H9 (cell line): Measurements from ENCODE around the gene ACVR2B. TPM values are rescaled to one million over a fixed set of nuclear protein-coding genes. Genes with fewer than 3 reads are reported as not detected.

ENCODE experiments used
- DNase-seq: peaks from one replicate; pipeline ENCODE4 v3.0.0-alpha.2; 2017
- H2AFZ ChIP-seq: one replicate; pipeline ENCODE4 v1.6.1; 2013; ENCODE audit warnings: mild to moderate bottlenecking, low read length, control low read depth, moderate library complexity
- H2AK5ac ChIP-seq: 2 replicates; pipeline ENCODE4 v1.6.1; 2013; ENCODE audit warnings: low read length, control low read depth, mixed read lengths; ENCODE audit not compliant: insufficient read length
- H2BK120ac ChIP-seq: one replicate; pipeline ENCODE4 v1.6.1; 2013; ENCODE audit warnings: low read depth, mild to moderate bottlenecking, low read length, control low read depth, inconsistent platforms; ENCODE audit not compliant: poor library complexity, severe bottlenecking
- H2BK12ac ChIP-seq: 2 replicates; pipeline ENCODE4 v1.6.1; 2013; ENCODE audit warnings: low read length, control low read depth, mixed read lengths, low read depth; ENCODE audit not compliant: insufficient read length
- H2BK15ac ChIP-seq: 2 replicates; pipeline ENCODE4 v1.6.1; 2013; ENCODE audit warnings: low read depth, low read length, control low read depth
- H2BK20ac ChIP-seq: one replicate; pipeline ENCODE4 v1.6.1; 2013; ENCODE audit warnings: low read depth, mild to moderate bottlenecking, low read length, control low read depth, inconsistent platforms; ENCODE audit not compliant: poor library complexity, severe bottlenecking
- H2BK5ac ChIP-seq: 2 replicates; pipeline ENCODE4 v1.6.1; 2013; ENCODE audit warnings: low read length, control low read depth, mixed read lengths; ENCODE audit not compliant: insufficient read length
- H3K14ac ChIP-seq: 2 replicates; pipeline ENCODE4 v1.6.1; 2013; ENCODE audit warnings: low read length, control low read depth; ENCODE audit not compliant: insufficient read depth
- H3K18ac ChIP-seq: 2 replicates; pipeline ENCODE4 v1.6.1; 2013; ENCODE audit warnings: low read depth, mild to moderate bottlenecking, mixed read lengths, low read length, control low read depth; ENCODE audit not compliant: insufficient read length
- H3K23ac ChIP-seq: 2 replicates; pipeline ENCODE4 v1.6.1; 2013; ENCODE audit warnings: low read length, control low read depth, mixed read lengths, low read depth; ENCODE audit not compliant: insufficient read length
- H3K23me2 ChIP-seq: 2 replicates; pipeline ENCODE4 v1.6.1; 2013; ENCODE audit warnings: low read depth, mild to moderate bottlenecking, mixed read lengths, low read length, control low read depth; ENCODE audit not compliant: insufficient read length, poor library complexity, severe bottlenecking
- H3K27ac ChIP-seq: 2 replicates; pipeline ENCODE4 v1.5.1; 2013; ENCODE audit warnings: low read length, control low read depth, mixed read lengths, low read depth; ENCODE audit not compliant: insufficient read length
- H3K27me3 ChIP-seq: 2 replicates; pipeline ENCODE4 v1.6.1; 2013; ENCODE audit warnings: low read length, control low read depth, inconsistent platforms; ENCODE audit not compliant: insufficient read depth
- H3K4ac ChIP-seq: 2 replicates; pipeline ENCODE4 v1.6.1; 2013; ENCODE audit warnings: low read depth, mild to moderate bottlenecking, control low read depth, inconsistent platforms, low read length, moderate library complexity
- H3K4me1 ChIP-seq: 2 replicates; pipeline ENCODE4 v1.6.1; 2013; ENCODE audit warnings: low read length, control low read depth, inconsistent platforms; ENCODE audit not compliant: insufficient read depth
- H3K4me2 ChIP-seq: 2 replicates; pipeline ENCODE4 v1.6.1; 2013; ENCODE audit warnings: low read length, control low read depth, mixed read lengths; ENCODE audit not compliant: insufficient read length, insufficient read depth
- H3K56ac ChIP-seq: 2 replicates; pipeline ENCODE4 v1.6.1; 2013; ENCODE audit warnings: low read depth, mild to moderate bottlenecking, mixed read lengths, low read length, control low read depth; ENCODE audit not compliant: insufficient read length
- H3K79me1 ChIP-seq: 2 replicates; pipeline ENCODE4 v1.6.1; 2013; ENCODE audit warnings: low read depth, mild to moderate bottlenecking, moderate library complexity, low read length, control low read depth, inconsistent platforms; ENCODE audit not compliant: insufficient read depth, poor library complexity, severe bottlenecking
- H3K79me2 ChIP-seq: 2 replicates; pipeline ENCODE4 v1.6.1; 2013; ENCODE audit warnings: low read length, control low read depth, inconsistent platforms; ENCODE audit not compliant: insufficient read depth
- H3K9ac ChIP-seq: 2 replicates; pipeline ENCODE4 v1.6.1; 2013; ENCODE audit warnings: low read length, control low read depth, mixed read lengths; ENCODE audit not compliant: insufficient read length; ENCODE audit errors: extremely low read depth
- H3K9me3 ChIP-seq: one replicate; pipeline ENCODE4 v1.6.1; 2013; ENCODE audit warnings: low read depth, low read length, inconsistent platforms; ENCODE audit not compliant: control insufficient read depth
- H3T11ph ChIP-seq: one replicate; pipeline ENCODE4 v1.6.1; 2013; ENCODE audit warnings: mild to moderate bottlenecking, low read length, control low read depth, inconsistent platforms
- H4K20me1 ChIP-seq: one replicate; pipeline ENCODE4 v1.6.1; 2013; ENCODE audit not compliant: control insufficient read depth, insufficient read length, insufficient read depth
- H4K5ac ChIP-seq: 2 replicates; pipeline ENCODE4 v1.6.1; 2013; ENCODE audit warnings: low read depth, mild to moderate bottlenecking, mixed read lengths, low read length, control low read depth; ENCODE audit not compliant: insufficient read length
- H4K8ac ChIP-seq: replicated peaks from 2 replicates; pipeline ENCODE4 v1.6.1; 2013; ENCODE audit warnings: low read length, control low read depth, mixed read lengths, low read depth; ENCODE audit not compliant: insufficient read length
- H4K91ac ChIP-seq: 2 replicates; pipeline ENCODE4 v1.6.1; 2013; ENCODE audit warnings: low read depth, mild to moderate bottlenecking, moderate library complexity, mixed read lengths, low read length, control low read depth; ENCODE audit not compliant: insufficient read length
- H3K27ac Mint-ChIP-seq, 3 experiments: 2 replicates in 2 of 3; 3 replicates in 1 of 3; pipeline ENCODE4 v1.8.0; 2020 to 2021; ENCODE audit warnings: mixed read lengths in 3 of 3, mild to moderate bottlenecking in 1 of 3, moderate library complexity in 1 of 3
- H3K27me3 Mint-ChIP-seq: 2 replicates; pipeline ENCODE4 v1.8.0; 2021; ENCODE audit warnings: low read depth, mild to moderate bottlenecking, moderate library complexity, mixed read lengths
- H3K36me3 Mint-ChIP-seq, 3 experiments: 2 replicates in 2 of 3; 3 replicates in 1 of 3; pipeline ENCODE4 v1.8.0; 2020 to 2021; ENCODE audit warnings: low read depth in 3 of 3, mixed read lengths in 3 of 3; ENCODE audit not compliant: insufficient read depth in 1 of 3
- H3K4me1 Mint-ChIP-seq, 2 experiments: 2 replicates each; pipeline ENCODE4 v1.8.0; 2020; ENCODE audit warnings: mixed read lengths in 2 of 2
- H3K4me3 Mint-ChIP-seq, 2 experiments: 2 replicates in 1 of 2; 3 replicates in 1 of 2; pipeline ENCODE4 v1.8.0; 2020 to 2021; ENCODE audit warnings: mild to moderate bottlenecking in 2 of 2, mixed read lengths in 2 of 2, moderate library complexity in 1 of 2
- H3K9me3 Mint-ChIP-seq, 2 experiments: 2 replicates in 1 of 2; 3 replicates in 1 of 2; pipeline ENCODE4 v1.8.0; 2020; ENCODE audit warnings: mild to moderate bottlenecking in 2 of 2, mixed read lengths in 2 of 2, moderate library complexity in 1 of 2
- WGBS: extraction: QIAGEN DNeasy Blood & Tissue Kit; methylation state at CpG from one replicate; pipeline ENCODE4 v1.1.7; 2013; ENCODE audit warnings: missing lambda C conversion rate, low lambda C conversion rate, mixed read lengths; ENCODE audit not compliant: insufficient read length; ENCODE audit errors: extremely low coverage; 5-methylcytosine and 5-hydroxymethylcytosine counted together
- total RNA-seq: library from RNA; stranded (reverse); gene quantifications from 2 replicates; pipeline ENCODE4 v1.2.1, GENCODE V29; 2021
- TF ChIP-seq, protein P1 (sequence below): fragments of 200-600 bp; sonication (generic); conservative IDR thresholded peaks from 3 replicates; pipeline ENCODE4 v1.8.0; 2021; ENCODE audit warnings: antibody characterized with exemption, mild to moderate bottlenecking

Gene ACVR2B
- total RNA-seq, 1 experiment from 2014 or later = 105 TPM

DNA sequence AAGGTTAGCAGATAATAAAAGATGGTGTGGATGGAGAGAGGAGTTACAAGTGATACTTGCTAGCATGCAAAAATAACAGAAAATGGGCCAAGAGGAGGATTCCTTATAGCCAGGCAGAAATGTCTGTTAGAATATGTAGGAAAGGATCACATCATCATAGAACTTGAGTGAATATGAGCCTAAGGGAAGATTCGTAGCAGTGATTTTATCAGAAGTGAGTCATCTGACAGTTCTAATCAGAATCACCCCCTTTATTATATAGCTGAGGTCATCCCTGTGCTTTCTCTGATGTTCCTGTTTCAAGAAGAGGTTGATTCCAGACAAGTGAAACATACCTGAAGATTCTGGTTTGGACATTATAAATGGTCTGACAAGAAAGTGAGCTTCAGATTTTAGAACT is 65.3 kb downstream of the ACVR2B start:
- no peak overlapping the region for H3K56ac ChIP-seq
- H3K23ac ChIP-seq = no peak overlapping the region
- no peak overlapping the region for H2BK120ac ChIP-seq
- H4K91ac ChIP-seq = no peak overlapping the region
- no CpG with 5 or more reads among the region's 1 CpG for WGBS
- H2BK20ac ChIP-seq = no peak overlapping the region
- H3K9me3 Mint-ChIP-seq = no peaks in the 10 kb centered on the region
- H3K23me2 ChIP-seq = no peaks in the 10 kb centered on the region
- H4K20me1 ChIP-seq = no peaks in the 10 kb centered on the region
- H3K27me3 ChIP-seq = no peaks in the 10 kb centered on the region
- H3K79me2 ChIP-seq = no peaks in the 10 kb centered on the region
- H3K4me3 Mint-ChIP-seq = no peak overlapping the region
- no peaks in the 10 kb centered on the region for H3K79me1 ChIP-seq
- peaks cover 18 to 24% (median 21%) of the 10 kb centered on the region in 3 experiments for H3K36me3 Mint-ChIP-seq
- no peak overlapping the region for H3K9ac ChIP-seq
- H2BK12ac ChIP-seq = no peak overlapping the region
- no peak overlapping the region for H2AFZ ChIP-seq
- no peak overlapping the region for H3T11ph ChIP-seq
- no peak for DNase-seq
- no peak overlapping the region for H3K4me2 ChIP-seq
- H3K27ac ChIP-seq = no peak overlapping the region
- H3K14ac ChIP-seq = no peak overlapping the region
- peaks cover 23 to 28% of the 10 kb centered on the region in 2 experiments for H3K4me1 Mint-ChIP-seq
- no peak overlapping the region for H3K18ac ChIP-seq
- no peak overlapping the region for H2AK5ac ChIP-seq
- no peak overlapping the region for H2BK15ac ChIP-seq
- H3K4me1 ChIP-seq = peaks cover 5% of the 10 kb centered on the region; the same call in 1 of the 2 replicates
- H3K9me3 ChIP-seq = no peaks in the 10 kb centered on the region
- TF ChIP-seq, protein P1, sequence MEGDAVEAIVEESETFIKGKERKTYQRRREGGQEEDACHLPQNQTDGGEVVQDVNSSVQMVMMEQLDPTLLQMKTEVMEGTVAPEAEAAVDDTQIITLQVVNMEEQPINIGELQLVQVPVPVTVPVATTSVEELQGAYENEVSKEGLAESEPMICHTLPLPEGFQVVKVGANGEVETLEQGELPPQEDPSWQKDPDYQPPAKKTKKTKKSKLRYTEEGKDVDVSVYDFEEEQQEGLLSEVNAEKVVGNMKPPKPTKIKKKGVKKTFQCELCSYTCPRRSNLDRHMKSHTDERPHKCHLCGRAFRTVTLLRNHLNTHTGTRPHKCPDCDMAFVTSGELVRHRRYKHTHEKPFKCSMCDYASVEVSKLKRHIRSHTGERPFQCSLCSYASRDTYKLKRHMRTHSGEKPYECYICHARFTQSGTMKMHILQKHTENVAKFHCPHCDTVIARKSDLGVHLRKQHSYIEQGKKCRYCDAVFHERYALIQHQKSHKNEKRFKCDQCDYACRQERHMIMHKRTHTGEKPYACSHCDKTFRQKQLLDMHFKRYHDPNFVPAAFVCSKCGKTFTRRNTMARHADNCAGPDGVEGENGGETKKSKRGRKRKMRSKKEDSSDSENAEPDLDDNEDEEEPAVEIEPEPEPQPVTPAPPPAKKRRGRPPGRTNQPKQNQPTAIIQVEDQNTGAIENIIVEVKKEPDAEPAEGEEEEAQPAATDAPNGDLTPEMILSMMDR = no peak
- no peak overlapping the region for H2BK5ac ChIP-seq
- no peak overlapping the region for H4K8ac ChIP-seq
- H3K27me3 Mint-ChIP-seq = no peaks in the 10 kb centered on the region
- no peak overlapping the region for H3K27ac Mint-ChIP-seq
- H3K4ac ChIP-seq = no peak overlapping the region
- no peak overlapping the region for H4K5ac ChIP-seq
